NCI-H2081 (cell line): ENCODE results near the gene LVRN.
A peak's percentile ranks its signal among the peaks of the same experiment; 100 is the strongest.
"Not testable (repeated sequence)": the region's sequence is repeated elsewhere in the genome, so short reads cannot be mapped to it uniquely, and the experiment has no call there.

ENCODE experiments used
- DNase-seq, 2 experiments: peaks; one replicate each; lab custom pipeline; 2025; lab: John Stamatoyannopoulos, UW

LVRN gene, protein sequence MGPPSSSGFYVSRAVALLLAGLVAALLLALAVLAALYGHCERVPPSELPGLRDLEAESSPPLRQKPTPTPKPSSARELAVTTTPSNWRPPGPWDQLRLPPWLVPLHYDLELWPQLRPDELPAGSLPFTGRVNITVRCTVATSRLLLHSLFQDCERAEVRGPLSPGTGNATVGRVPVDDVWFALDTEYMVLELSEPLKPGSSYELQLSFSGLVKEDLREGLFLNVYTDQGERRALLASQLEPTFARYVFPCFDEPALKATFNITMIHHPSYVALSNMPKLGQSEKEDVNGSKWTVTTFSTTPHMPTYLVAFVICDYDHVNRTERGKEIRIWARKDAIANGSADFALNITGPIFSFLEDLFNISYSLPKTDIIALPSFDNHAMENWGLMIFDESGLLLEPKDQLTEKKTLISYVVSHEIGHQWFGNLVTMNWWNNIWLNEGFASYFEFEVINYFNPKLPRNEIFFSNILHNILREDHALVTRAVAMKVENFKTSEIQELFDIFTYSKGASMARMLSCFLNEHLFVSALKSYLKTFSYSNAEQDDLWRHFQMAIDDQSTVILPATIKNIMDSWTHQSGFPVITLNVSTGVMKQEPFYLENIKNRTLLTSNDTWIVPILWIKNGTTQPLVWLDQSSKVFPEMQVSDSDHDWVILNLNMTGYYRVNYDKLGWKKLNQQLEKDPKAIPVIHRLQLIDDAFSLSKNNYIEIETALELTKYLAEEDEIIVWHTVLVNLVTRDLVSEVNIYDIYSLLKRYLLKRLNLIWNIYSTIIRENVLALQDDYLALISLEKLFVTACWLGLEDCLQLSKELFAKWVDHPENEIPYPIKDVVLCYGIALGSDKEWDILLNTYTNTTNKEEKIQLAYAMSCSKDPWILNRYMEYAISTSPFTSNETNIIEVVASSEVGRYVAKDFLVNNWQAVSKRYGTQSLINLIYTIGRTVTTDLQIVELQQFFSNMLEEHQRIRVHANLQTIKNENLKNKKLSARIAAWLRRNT

DNA sequence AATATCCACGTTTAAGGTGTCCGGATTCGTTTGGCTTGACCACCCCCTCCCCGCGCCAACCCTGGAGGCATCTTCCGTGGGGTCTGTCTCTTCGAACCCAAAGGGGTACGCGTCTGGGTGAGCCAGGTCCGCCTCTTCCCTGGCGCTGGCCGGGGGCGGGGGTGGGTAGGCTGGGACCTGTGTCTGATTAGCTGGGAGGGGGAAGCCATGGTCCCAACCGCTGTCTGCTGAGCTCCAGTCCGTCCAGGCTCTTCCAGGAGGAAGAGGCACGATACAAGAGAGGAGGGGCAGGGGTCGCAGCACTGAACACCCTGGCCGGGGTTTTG is at the start of gene LVRN:
TSS of gene LVRN (plus strand) at position 237 of the 326 bp plus-strand sequence. CDS start 143 bp downstream, outside the sequence.
- no peak for DNase-seq

- not testable (repeated sequence) for DNase-seq
These were observed 48.5 kb upstream of the LVRN start for GRCh38 chr5:115913623-115914400.

DNA sequence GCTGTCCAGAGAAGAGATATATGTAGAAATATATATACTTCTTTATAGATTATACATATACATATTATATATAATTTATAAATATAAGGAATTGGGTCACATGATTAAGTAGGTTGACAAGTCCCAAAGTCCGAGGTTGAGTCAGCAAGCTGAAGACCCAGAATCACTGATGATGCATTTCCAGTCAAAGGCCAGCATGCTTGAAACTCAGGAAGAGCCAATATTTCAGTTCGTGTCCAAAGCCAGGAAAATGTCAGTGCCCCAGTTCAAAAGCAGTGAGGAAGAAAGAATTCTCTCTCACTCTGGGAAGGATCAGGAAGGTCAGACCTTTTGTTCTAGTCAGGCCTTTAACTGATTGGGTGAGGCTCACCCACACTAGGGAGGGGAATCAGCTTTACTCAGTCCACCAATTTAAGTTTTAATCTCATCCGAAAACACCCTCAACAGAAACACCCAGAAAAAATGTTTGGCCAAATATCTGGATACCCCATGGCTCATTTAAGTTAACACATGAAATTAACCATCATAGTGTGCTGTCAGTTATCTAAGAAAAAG is 42.0 kb upstream of the LVRN start:
- DNase-seq = no peak

- not testable (repeated sequence) for DNase-seq
These were observed 33.5 kb upstream of the LVRN start for GRCh38 chr5:115928578-115929407.

DNA sequence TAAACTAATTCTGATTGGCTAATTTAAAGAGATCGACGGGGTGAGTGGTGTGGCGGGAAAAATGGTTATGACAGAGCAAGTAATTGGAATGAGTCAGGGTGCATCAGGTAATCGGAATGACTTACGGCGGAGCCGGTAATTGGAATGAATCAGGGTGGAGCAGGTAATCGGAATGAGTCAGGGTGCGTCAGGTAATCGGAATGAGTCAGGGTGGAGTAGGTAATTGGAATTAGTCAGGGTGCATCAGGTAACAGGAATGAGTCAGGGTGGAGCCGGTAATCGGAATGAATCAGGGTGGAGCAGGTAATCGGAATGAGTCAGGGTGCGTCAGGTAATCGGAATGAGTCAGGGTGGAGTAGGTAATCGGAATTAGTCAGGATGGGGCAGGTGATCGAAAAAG is 32.1 kb upstream of the LVRN start:
- DNase-seq = not testable (repeated sequence)

DNA sequence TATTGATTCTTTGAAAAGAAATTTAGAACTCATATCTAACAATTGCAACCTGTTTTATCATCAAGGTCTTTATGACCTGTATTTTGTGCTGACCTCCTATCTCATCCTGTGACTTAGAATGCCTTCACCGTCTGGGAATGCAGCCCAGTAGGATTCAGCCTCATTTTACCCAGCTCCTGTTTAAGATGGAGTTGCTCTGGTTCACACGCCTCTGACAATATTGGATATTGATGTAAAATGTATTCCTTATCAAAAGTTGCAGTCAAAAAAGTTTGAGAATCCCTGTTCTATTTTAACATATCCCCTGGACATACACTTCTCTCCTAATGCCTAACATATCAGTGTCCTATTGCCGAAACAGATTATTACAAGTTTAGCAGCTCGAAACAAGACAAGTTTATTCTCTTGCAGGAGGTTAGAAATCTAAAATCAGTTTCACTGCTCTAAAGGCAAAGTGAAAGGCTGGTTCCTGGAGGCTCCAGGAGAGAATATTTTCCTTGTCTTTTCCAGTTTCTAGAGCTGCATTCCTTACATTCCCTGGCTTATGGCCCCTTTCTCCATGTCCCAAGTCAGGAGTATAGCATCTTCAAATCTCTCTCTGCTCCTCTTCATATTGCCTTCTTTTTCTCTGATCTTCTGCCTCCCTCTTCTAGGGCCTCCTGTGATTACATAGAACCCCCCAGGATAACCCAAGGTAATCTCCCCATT is 31.5 kb upstream of the LVRN start:
- DNase-seq = no peak

DNA sequence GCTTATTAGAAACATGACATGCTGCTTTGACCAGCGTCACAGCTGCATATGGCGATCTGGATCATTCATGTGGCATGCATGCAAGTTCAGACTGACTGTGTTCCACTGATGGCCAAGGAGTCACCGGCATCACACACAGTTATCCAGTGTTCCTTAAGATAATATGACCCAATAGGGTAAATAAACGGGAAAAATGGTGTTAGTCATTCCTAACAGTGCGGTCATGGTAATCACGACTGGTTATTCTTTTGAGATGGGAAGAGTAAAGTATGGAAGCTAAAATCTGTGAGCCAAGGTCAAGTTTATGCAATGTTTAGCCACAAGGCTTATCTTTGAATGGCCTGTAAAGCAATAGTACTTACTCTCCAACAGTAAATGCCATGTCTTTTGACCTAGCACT is 29.3 kb upstream of the LVRN start:
- no peak for DNase-seq

DNA sequence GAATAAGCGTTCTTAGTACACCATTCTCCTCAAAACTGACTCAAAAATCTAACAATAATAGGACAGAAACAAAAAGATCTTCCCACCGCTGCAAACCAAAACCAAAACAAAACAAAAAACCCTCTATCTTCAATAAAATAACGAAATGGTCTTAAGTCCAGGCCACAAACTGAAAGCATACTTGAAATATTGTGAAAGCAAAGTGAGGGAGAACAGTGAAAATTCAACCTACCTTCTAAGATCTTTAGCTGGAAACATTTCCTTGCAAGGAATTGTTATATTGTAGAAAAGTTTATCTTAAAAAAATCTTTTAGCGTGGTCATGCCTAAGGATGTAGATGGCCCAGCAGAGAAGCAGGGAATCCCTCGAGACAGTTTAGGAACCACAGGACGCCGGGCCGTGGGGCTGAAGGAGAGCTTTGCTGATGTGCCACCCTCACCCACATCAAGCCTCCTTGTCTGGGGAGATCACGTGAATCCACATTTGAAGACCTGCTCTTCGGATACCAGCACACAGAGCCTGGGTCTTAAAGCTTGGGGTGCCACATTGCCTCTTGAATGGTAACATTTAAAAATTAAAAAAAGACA is 27.8 kb upstream of the LVRN start:
- no peak for DNase-seq

GRCh38 chr5:115936031-115936430 is 26.2 kb upstream of the LVRN start:
- no peak for DNase-seq

DNA sequence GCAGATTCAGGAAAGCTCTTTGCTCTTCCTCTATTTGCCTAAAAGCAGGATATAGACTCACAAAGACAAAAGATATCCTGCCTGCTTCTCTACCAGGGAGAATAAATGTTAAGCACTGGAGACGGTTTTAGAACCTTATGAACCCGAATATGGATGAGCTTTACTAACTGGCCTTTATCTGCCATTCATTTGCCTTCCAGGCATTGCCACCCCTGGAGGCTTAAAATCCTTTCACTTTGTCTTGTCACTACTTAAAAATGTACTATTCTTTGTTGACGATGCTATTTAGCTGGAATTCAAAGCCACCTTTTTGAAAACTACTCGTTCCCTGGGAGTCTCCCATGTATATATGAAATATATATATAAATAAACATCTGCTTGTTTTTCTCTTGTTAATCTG is 23.2 kb upstream of the LVRN start:
- no peak for DNase-seq

- DNase-seq = no peak
These were observed 22.0 kb upstream of the LVRN start for GRCh38 chr5:115940080-115940810.

DNA sequence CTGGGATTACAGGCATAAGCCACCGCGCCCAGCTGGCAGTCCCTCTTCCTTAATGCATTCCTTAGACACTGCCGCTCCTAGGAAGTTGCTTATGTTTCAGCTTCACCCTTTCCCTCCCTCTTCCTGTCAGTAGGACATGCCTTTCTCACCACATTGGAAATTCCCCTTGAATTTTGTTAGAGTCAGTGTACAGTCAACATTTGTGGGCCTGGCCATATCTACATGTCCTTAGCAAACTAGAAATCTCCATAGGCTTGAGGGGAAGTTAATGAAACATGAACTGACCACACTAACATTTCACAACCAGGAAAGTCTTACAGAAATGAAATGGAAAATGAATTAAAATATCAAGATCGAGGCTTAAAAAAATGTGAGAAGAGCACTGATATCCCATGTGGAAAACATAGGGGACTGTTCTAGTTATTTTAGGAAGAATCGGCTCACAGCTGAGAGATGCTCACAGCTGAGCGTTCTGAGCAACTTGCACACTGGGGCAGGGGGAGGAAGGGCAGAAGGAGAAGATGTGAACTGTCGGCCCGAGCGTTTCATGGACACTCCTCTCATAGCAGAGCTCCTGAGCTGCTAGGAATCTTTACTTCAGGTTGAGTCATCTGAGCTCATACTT is 21.1 kb upstream of the LVRN start:
- no peak for DNase-seq

DNA sequence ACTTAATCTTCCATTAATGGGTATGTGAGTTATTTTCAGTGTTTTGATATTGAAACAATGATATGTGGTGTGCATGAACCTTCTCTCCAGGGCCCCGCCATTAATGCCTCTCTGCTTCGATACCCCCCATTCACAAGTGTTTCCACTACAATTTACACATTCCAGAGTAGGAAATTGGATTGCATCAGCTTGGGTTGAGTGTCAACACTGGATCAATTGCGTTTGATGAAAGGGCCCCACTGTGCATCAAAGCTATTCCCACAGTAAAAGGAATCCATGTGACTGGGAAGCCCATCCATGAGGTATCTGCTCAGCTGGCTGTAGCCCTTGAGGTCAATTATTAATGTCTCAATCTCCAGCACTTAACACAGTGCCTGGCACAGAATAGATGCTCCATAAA is 17.8 kb upstream of the LVRN start:
- DNase-seq = no peak

GRCh38 chr5:115946655-115947054 is 15.6 kb upstream of the LVRN start:
- no peak for DNase-seq

DNA sequence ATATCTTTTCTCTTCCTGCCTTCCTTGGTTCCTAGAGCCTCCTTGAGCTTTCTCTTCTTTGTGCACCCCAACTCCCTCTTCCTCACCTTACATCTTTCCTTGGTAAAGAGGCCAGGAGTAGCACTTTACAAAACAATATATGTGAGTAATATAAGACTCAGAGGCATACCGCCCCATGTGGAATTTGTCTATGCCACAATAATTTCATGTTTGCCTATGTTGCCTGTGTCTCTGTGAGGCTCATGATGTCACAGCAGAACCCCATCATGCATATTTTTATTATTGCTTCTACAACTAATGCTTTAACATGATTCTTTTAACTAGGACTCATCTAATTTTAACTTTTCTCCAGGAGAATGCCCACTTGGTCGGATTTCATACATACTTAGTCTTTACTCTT is 15.0 kb upstream of the LVRN start:
- DNase-seq = no peak

DNA sequence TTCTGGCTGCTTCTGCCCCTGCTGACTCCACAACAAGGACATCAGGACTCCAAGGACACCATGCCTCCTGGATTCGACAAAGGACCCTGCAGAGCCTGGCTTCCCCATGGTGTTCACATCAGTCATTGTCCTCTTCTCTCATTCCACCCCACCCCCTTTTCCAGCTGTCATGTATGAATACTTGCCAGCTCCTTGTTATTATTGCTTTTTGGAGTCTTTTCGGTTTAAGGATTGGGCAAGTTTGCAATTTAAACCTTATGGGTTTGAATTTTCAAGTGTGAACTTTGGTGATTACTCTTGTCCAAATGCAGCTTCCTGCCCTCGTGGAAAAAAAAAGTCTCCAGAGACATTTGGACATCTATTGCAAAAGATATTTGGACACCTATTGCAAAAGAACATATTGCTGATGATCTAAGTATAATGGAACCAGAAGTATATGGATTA is 14.2 kb upstream of the LVRN start:
- DNase-seq = no peak

DNA sequence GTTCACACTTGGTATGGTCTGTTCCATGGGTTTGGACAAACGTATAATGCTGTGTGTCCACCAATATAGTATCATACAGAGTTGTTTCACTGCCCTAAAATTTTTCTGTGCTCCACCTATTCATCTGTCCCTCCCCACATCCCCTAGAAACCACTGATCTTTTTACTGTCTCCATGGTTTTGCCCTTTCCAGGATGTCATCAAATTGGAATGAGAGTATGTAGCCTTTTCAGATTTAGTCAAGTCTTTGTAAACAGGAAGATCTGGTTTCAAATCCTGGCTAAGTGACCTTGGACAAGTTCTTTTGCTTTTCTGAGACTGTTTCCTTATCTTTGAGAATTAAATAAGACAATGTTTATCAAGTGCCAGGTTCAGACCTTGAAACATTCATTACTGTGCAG is 13.2 kb upstream of the LVRN start:
- DNase-seq = no peak

DNA sequence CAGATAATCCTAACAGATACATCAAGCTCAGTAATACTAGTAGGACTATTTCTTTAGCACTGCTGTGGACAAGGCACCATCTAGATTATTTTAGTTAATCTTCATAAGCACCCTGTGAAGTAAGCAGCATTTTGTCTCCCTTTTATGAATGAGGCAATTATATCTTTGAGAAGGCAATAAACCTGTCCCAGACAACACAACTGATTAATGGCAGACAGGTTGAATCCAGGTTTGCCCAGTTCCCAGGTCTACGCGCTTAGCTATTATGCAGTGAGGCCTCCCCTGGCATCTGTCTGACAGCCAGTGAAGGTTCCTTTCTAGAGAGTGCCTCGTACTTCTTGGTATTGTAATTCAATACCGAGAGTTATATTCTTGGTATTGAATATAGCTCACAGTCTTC is 9.7 kb upstream of the LVRN start:
- peak in 1 of 2 experiments; percentile 40 for DNase-seq

GRCh38 chr5:115954144-115954543 is 8.1 kb upstream of the LVRN start:
- no peak for DNase-seq
